IMR-90 (cell line): ENCODE measurements around the gene CFAP251.

Experiments used
- BHLHE40 ChIP-seq: fragments of 150-350 bp; IDR thresholded peaks from 2 replicates; pipeline ENCODE4 v1.6.1; 2016; ENCODE audit warnings: mild to moderate bottlenecking, low read depth, low read length
- CEBPB ChIP-seq: IDR thresholded peaks from 2 replicates; pipeline ENCODE4 v1.6.1; 2012; ENCODE audit warnings: low read depth, low read length, improper control_type of control experiment
- MAFK ChIP-seq: IDR thresholded peaks from 2 replicates; pipeline ENCODE4 v1.6.1; 2012; ENCODE audit warnings: low read depth, low read length, improper control_type of control experiment
- MAZ ChIP-seq: IDR thresholded peaks from 2 replicates; pipeline ENCODE4 v1.6.1; 2012; ENCODE audit warnings: low read depth, mild to moderate bottlenecking, low read length, improper control_type of control experiment, moderate library complexity, borderline replicate concordance
- MXI1 ChIP-seq: IDR thresholded peaks from 2 replicates; pipeline ENCODE4 v1.6.1; 2012; ENCODE audit warnings: low read depth, mild to moderate bottlenecking, low read length, moderate library complexity, borderline replicate concordance
- NFE2L2 ChIP-seq: fragments of 150-350 bp; IDR thresholded peaks from 2 replicates; pipeline ENCODE4 v1.6.1; 2016; ENCODE audit warnings: low read depth, mild to moderate bottlenecking, low read length
- POLR2A ChIP-seq: IDR thresholded peaks from 2 replicates; pipeline ENCODE4 v1.6.1; 2012; ENCODE audit warnings: mild to moderate bottlenecking, low read depth, low read length
- RFX5 ChIP-seq: IDR thresholded peaks from 2 replicates; pipeline ENCODE4 v1.8.0; 2012; ENCODE audit warnings: low read depth, mild to moderate bottlenecking, low read length, moderate library complexity
- TF ChIP-seq, protein P1 (sequence below): conservative IDR thresholded peaks from 2 replicates; pipeline ENCODE4 v1.5.1; 2012; ENCODE audit warnings: mild to moderate bottlenecking, low read depth, low read length, improper control_type of control experiment

DNA sequence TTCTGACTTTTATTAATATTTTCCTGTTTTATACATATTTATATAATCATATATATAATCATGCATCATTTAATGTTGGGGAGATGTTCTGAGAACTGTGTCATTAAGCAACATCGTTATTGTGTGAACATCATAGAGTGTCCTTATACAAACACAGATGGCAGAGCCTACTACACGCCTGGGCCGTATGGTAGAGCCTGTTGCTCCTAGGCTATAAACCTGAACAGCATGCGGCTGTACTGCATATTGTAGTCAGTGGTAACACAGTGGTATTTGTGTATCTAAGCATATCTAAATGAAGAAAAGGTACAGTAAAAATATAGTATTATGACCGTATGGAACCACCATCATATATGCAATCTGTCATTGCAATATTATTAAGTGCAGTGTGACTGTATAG lies 58.6 kb downstream of the CFAP251 start:
- TF ChIP-seq MAZ (no peak), BHLHE40 (no peak), POLR2A (no peak), MAFK (no peak), MXI1 (no peak), NFE2L2 (no peak), RFX5 (no peak), CEBPB (no peak)
- TF ChIP-seq, protein P1, sequence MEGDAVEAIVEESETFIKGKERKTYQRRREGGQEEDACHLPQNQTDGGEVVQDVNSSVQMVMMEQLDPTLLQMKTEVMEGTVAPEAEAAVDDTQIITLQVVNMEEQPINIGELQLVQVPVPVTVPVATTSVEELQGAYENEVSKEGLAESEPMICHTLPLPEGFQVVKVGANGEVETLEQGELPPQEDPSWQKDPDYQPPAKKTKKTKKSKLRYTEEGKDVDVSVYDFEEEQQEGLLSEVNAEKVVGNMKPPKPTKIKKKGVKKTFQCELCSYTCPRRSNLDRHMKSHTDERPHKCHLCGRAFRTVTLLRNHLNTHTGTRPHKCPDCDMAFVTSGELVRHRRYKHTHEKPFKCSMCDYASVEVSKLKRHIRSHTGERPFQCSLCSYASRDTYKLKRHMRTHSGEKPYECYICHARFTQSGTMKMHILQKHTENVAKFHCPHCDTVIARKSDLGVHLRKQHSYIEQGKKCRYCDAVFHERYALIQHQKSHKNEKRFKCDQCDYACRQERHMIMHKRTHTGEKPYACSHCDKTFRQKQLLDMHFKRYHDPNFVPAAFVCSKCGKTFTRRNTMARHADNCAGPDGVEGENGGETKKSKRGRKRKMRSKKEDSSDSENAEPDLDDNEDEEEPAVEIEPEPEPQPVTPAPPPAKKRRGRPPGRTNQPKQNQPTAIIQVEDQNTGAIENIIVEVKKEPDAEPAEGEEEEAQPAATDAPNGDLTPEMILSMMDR = no peak
